HG03060 (cell line): Measurements from ENCODE around the gene CDIP1.

ENCODE experiments used
- ATAC-seq: cut with Tn5 transposase; IDR thresholded peaks from one replicate; pipeline ENCODE4 v1.9.1; 2021; ENCODE audit warnings: low read depth, moderate number of reproducible peaks; ENCODE audit not compliant: unreplicated experiment

Gene CDIP1

GRCh38 chr16:4517812-4518680, 20.5 kb downstream of the CDIP1 start:
- ATAC-seq: no peak

GRCh38 chr16:4515611-4516233, 22.9 kb downstream of the CDIP1 start:
- ATAC-seq: no peak

GRCh38 chr16:4514606-4515005, 24.0 kb downstream of the CDIP1 start:
- ATAC-seq: no peak

GRCh38 chr16:4513881-4514280, 24.7 kb downstream of the CDIP1 start:
- no peak for ATAC-seq

GRCh38 chr16:4513086-4513860, 25.3 kb downstream of the CDIP1 start:
- ATAC-seq: no peak

GRCh38 chr16:4512473-4512872, 26.1 kb downstream of the CDIP1 start:
- no peak for ATAC-seq

- ATAC-seq: no peak
These were observed 27.0 kb downstream of the CDIP1 start for GRCh38 chr16:4511441-4512082.

GRCh38 chr16:4510747-4511426, 27.7 kb downstream of the CDIP1 start:
- no peak for ATAC-seq

GRCh38 chr16:4510131-4510530, 28.4 kb downstream of the CDIP1 start:
- ATAC-seq: no peak

GRCh38 chr16:4509420-4509819, 29.2 kb downstream of the CDIP1 start:
- ATAC-seq: no peak

- ATAC-seq: no peak
These were observed 29.8 kb downstream of the CDIP1 start for GRCh38 chr16:4508806-4509205.

GRCh38 chr16:4507588-4508345, 30.8 kb downstream of the CDIP1 start:
- no peak for ATAC-seq

GRCh38 chr16:4506450-4506849, 32.1 kb downstream of the CDIP1 start:
- no peak for ATAC-seq

- no peak for ATAC-seq
These were observed 33.0 kb downstream of the CDIP1 start for GRCh38 chr16:4505356-4506147.

- ATAC-seq: no peak
These were observed 37.5 kb downstream of the CDIP1 start for GRCh38 chr16:4501071-4501478.

GRCh38 chr16:4500272-4500671, 38.3 kb downstream of the CDIP1 start:
- no peak for ATAC-seq

- ATAC-seq: no peak
These were observed 39.4 kb downstream of the CDIP1 start for GRCh38 chr16:4499196-4499555.

- no peak for ATAC-seq
These were observed 39.9 kb downstream of the CDIP1 start for GRCh38 chr16:4498546-4499195.
